Endothelial cell of umbilical vein (primary cell): ENCODE results near the gene CEACAM1. TPM values are rescaled to one million over a fixed set of nuclear protein-coding genes. Genes with fewer than 3 reads are reported as not detected.

Source experiments
- BruUV-seq: library from RNA; stranded (reverse); fragments of 400-500 nt; replicated peaks from 2 replicates; lab custom pipeline; 2021; lab: Mats Ljungman, UMichigan
- CTCF ChIA-PET: fragments of 300-600, 350-600 bp; sonication (Branson Sonifier 250); formaldehyde crosslinking; loops from one replicate; lab custom pipeline; 2021; ENCODE audit warnings: antibody characterized with exemption, inconsistent platforms; lab: Charles Lee
- POLR2A ChIA-PET: fragments of 300-600, 350-600 bp; sonication (Branson Sonifier 250); formaldehyde crosslinking; loops from one replicate; lab custom pipeline; 2021; ENCODE audit warnings: antibody characterized with exemption, inconsistent platforms; lab: Charles Lee
- DNase-seq: peaks from one replicate; pipeline ENCODE4 v3.0.0-alpha.2; 2011; ENCODE audit warnings: low read depth, low spot score
- FAIRE-seq: peaks from 2 replicates; lab custom pipeline; 2011; peaks lifted over from hg19 to GRCh38; lab: Jason Lieb, UNC
- H2AFZ ChIP-seq: 2 replicates; pipeline ENCODE4 v1.6.0; 2012; ENCODE audit warnings: low read depth, low read length, control low read depth, inconsistent platforms
- H3K27ac ChIP-seq: 2 replicates; pipeline ENCODE4 v1.5.1; 2011; ENCODE audit warnings: low read depth, mild to moderate bottlenecking, control low read depth, low read length, moderate library complexity; ENCODE audit not compliant: insufficient read depth
- H3K27me3 ChIP-seq, 2 experiments: 2 replicates each; pipeline versions ENCODE4 v1.6.0 to v1.6.1; 2011; ENCODE audit warnings: low read length in 2 of 2, mixed read lengths in 1 of 2; ENCODE audit not compliant: control insufficient read depth in 2 of 2, insufficient read depth in 2 of 2
- H3K36me3 ChIP-seq, 2 experiments: 2 replicates in 1 of 2; 3 replicates in 1 of 2; pipeline ENCODE4 v1.5.1; 2011; ENCODE audit warnings: low read length in 2 of 2, mild to moderate bottlenecking in 1 of 2, moderate library complexity in 1 of 2; ENCODE audit not compliant: control insufficient read depth in 2 of 2, insufficient read depth in 2 of 2; ENCODE audit errors: extremely low read depth in 1 of 2
- H3K4me1 ChIP-seq: 3 replicates; pipeline ENCODE4 v1.5.1; 2011; ENCODE audit warnings: mild to moderate bottlenecking, low read length; ENCODE audit not compliant: control insufficient read depth, insufficient read depth; ENCODE audit errors: extremely low read depth
- H3K4me2 ChIP-seq: 2 replicates; pipeline ENCODE4 v1.6.1; 2011; ENCODE audit warnings: low read length, control low read depth, mixed read lengths; ENCODE audit not compliant: insufficient read depth
- H3K4me3 ChIP-seq, 3 experiments: fragments of 200-600 bp in 1 of 3; sonication (generic), shearing (Covaris generic) in 1 of 3; replicated peaks in 1 of 3; 2 replicates each; pipeline ENCODE4 v1.5.1; 2011 to 2016; ENCODE audit warnings: control low read depth in 3 of 3, low read length in 3 of 3, mild to moderate bottlenecking in 2 of 3, inconsistent platforms in 1 of 3, low read depth in 1 of 3, moderate library complexity in 1 of 3; ENCODE audit not compliant: insufficient read depth in 1 of 3
- H3K79me2 ChIP-seq: 2 replicates; pipeline ENCODE4 v1.6.0; 2012; ENCODE audit warnings: low read length, inconsistent platforms; ENCODE audit not compliant: control insufficient read depth, insufficient read depth
- H3K9ac ChIP-seq: replicated peaks from 2 replicates; pipeline ENCODE3; 2011; ENCODE audit warnings: low read length, control low read depth; ENCODE audit not compliant: insufficient read depth; ENCODE audit errors: extremely low read depth
- H3K9me1 ChIP-seq: replicated peaks from 3 replicates; pipeline ENCODE4 v1.6.0; 2011; ENCODE audit warnings: mild to moderate bottlenecking, low read length; ENCODE audit not compliant: control insufficient read depth, insufficient read depth; ENCODE audit errors: extremely low read depth
- H3K9me3 ChIP-seq: replicated peaks from 2 replicates; pipeline ENCODE4 v1.5.1; 2012; ENCODE audit warnings: low read length, inconsistent platforms; ENCODE audit not compliant: control insufficient read depth, insufficient read depth
- H4K20me1 ChIP-seq: replicated peaks from 2 replicates; pipeline ENCODE3; 2011; ENCODE audit warnings: mild to moderate bottlenecking, low read length; ENCODE audit not compliant: control insufficient read depth, insufficient read depth; ENCODE audit errors: extremely low read depth
- CTCF ChIP-seq, 2 donors: IDR thresholded peaks; 1 replicate in 1 of 2; 2 replicates in 1 of 2; pipeline ENCODE4 v1.5.1; 2011; ENCODE audit warnings: low read length in 2 of 2, mild to moderate bottlenecking in 2 of 2, moderate library complexity in 2 of 2, control low read depth in 1 of 2, inconsistent platforms in 1 of 2, low read depth in 1 of 2; ENCODE audit not compliant: insufficient read depth in 1 of 2; ENCODE audit errors: extremely low read depth in 1 of 2
- EZH2 ChIP-seq: IDR thresholded peaks from 2 replicates; pipeline ENCODE4 v1.6.1; 2012; ENCODE audit warnings: borderline replicate concordance, low read depth, mild to moderate bottlenecking, moderate library complexity, low read length, inconsistent platforms; ENCODE audit not compliant: severe bottlenecking
- FOS ChIP-seq: IDR thresholded peaks from 2 replicates; pipeline ENCODE4 v1.6.1; 2011; ENCODE audit warnings: mild to moderate bottlenecking, low read length, moderate library complexity, borderline replicate concordance; ENCODE audit not compliant: insufficient read depth
- GATA2 ChIP-seq: IDR thresholded peaks from 2 replicates; pipeline ENCODE4 v1.7.0; 2011; ENCODE audit warnings: low read depth, mild to moderate bottlenecking, moderate library complexity, mixed read lengths, low read length; ENCODE audit not compliant: insufficient read length, insufficient read depth
- JUN ChIP-seq: IDR thresholded peaks from 2 replicates; pipeline ENCODE4 v1.6.1; 2011; ENCODE audit warnings: borderline replicate concordance, low read depth; ENCODE audit not compliant: insufficient read length, insufficient read depth
- MAX ChIP-seq: IDR thresholded peaks from 2 replicates; pipeline ENCODE4 v1.6.1; 2011; ENCODE audit not compliant: insufficient read depth, insufficient read length
- MYC ChIP-seq: IDR thresholded peaks from one replicate; pipeline ENCODE4 v1.6.1; 2011; ENCODE audit warnings: mild to moderate bottlenecking, low read depth, low read length
- POLR2A ChIP-seq: IDR thresholded peaks from 2 replicates; pipeline ENCODE4 v1.6.1; 2012; ENCODE audit warnings: low read depth, mild to moderate bottlenecking, control low read depth, low read length
- POLR2AphosphoS5 ChIP-seq: IDR thresholded peaks from 2 replicates; pipeline ENCODE4 v1.6.1; 2012; ENCODE audit warnings: low read depth, mild to moderate bottlenecking, control low read depth, low read length, moderate library complexity; ENCODE audit not compliant: insufficient read depth
- dilution Hi-C: fragments of 300-500 bp; cut with MboI; formaldehyde crosslinking; loops from one replicate; pipeline ENCODE4 v1.15.0; 2019; ENCODE audit warnings: low sequenced_read_pairs; ENCODE audit not compliant: extremely low pct_ligation_motif_present
- intact Hi-C: fragments of 100-400 bp; cut with micrococcal nuclease; formaldehyde crosslinking; loops from one replicate; pipeline ENCODE4 v1.10.0; 2022
- polyA plus RNA-seq, 4 experiments: library from polyadenylated mRNA; depleted of rRNA in 3 of 4; stranded (reverse) in 3 of 4; unstranded in 1 of 4; fragments of >200 nt; gene quantifications; 2 replicates each; pipeline versions ENCODE4 v1.2.1 to v1.2.3, GENCODE V29; 2011 to 2012; ENCODE audit warnings: missing spikeins in 1 of 4
- total RNA-seq: library from RNA; stranded (reverse); gene quantifications from 2 replicates; pipeline ENCODE4 v1.2.3, GENCODE V29; 2021

CEACAM1 gene
- total and polyA plus RNA-seq, 2 donors (not counting 3 experiments of a cell fraction or from before 2014, with no cell fraction given) = 3.5 to 3.6 TPM

- ChIA-PET CTCF (interaction anchor here (0.6 kb wide), 1 partner anchor 920 kb away, joined by 3 read pairs; no protein-coding TSS in a partner anchor), POLR2A (no interaction called here)
- no peaks in the 10 kb centered on the region for H3K27me3 ChIP-seq
- no peak overlapping the region for H3K4me3 ChIP-seq
- FAIRE-seq = no peak
- BruUV-seq = no TSS peak
- H3K9ac ChIP-seq = no peak overlapping the region
- TF ChIP-seq FOS = no peak
- no peak for TF ChIP-seq GATA2
- no peak for TF ChIP-seq EZH2
- no peak for TF ChIP-seq CTCF (IDR thresholded peaks at IDR 0.05; ENCODE audit: extremely low read depth in 1 of 2, insufficient read depth in 1 of 2, low read depth in 1 of 2, low read length in 2 of 2)
- TF ChIP-seq JUN = no peak
- TF ChIP-seq POLR2AphosphoS5 = no peak
- TF ChIP-seq MYC = no peak
- no peak for TF ChIP-seq POLR2A
- no peak for TF ChIP-seq MAX
- H2AFZ ChIP-seq = no peak overlapping the region
- H4K20me1 ChIP-seq = no peaks in the 10 kb centered on the region
- dilution Hi-C loops (no loop called here), intact Hi-C loops (no loop called here)
- no peaks in the 10 kb centered on the region for H3K36me3 ChIP-seq
- no peak for DNase-seq
- H3K79me2 ChIP-seq = no peaks in the 10 kb centered on the region
- H3K27ac ChIP-seq = no peak overlapping the region
- H3K4me1 ChIP-seq = no peaks in the 10 kb centered on the region
- H3K9me3 ChIP-seq = no peaks in the 10 kb centered on the region
- no peak overlapping the region for H3K4me2 ChIP-seq
- no peaks in the 10 kb centered on the region for H3K9me1 ChIP-seq
These were observed 15.5 kb downstream of the CEACAM1 start for GRCh38 chr19:42512743-42513304.
